A673 (cell line): ENCODE measurements around the gene LCAT. TPM values are rescaled to one million over a fixed set of nuclear protein-coding genes. Genes with fewer than 3 reads are reported as not detected.

Experiments
- BruUV-seq: library from RNA; stranded (reverse); fragments of 400-500 nt; replicated peaks from 2 replicates; lab custom pipeline; 2021; lab: Mats Ljungman, UMichigan
- CTCF ChIA-PET: fragments of 300-600 bp; sonication (Branson Sonifier 250); formaldehyde crosslinking; loops from one replicate; lab custom pipeline; 2022; ENCODE audit warnings: antibody characterized with exemption; lab: Charles Lee
- POLR2A ChIA-PET: fragments of 300-600 bp; sonication (Branson Sonifier 250); formaldehyde crosslinking; loops from one replicate; lab custom pipeline; 2022; ENCODE audit warnings: antibody characterized with exemption; ENCODE audit not compliant: low non-redundant PET; lab: Charles Lee
- DNase-seq: peaks from one replicate; pipeline ENCODE4 v3.0.0-alpha.2; 2015; ENCODE audit warnings: low spot score
- H3K27ac ChIP-seq: fragments of 200-600 bp; sonication (generic); 2 replicates; pipeline ENCODE4 v1.5.1; 2016; ENCODE audit warnings: mixed run types, low read depth, mild to moderate bottlenecking, mixed read lengths, antibody characterized with exemption, low read length; ENCODE audit not compliant: poor library complexity, severe bottlenecking
- H3K27me3 ChIP-seq: fragments of 200-600 bp; sonication (generic); replicated peaks from 2 replicates; pipeline ENCODE4 v1.6.1; 2017; ENCODE audit warnings: mixed run types, low read depth, mild to moderate bottlenecking, mixed read lengths, antibody characterized with exemption, low read length; ENCODE audit not compliant: insufficient read depth, poor library complexity
- H3K36me3 ChIP-seq: fragments of 200-600 bp; sonication (generic); 2 replicates; pipeline ENCODE4 v1.6.1; 2016; ENCODE audit warnings: mixed run types, mild to moderate bottlenecking, mixed read lengths, antibody characterized with exemption, low read length; ENCODE audit not compliant: insufficient read depth, poor library complexity, severe bottlenecking
- H3K4me1 ChIP-seq: fragments of 200-600 bp; sonication (generic); 2 replicates; pipeline ENCODE4 v1.6.1; 2017; ENCODE audit warnings: mixed run types, mild to moderate bottlenecking, mixed read lengths, antibody characterized with exemption, low read length; ENCODE audit not compliant: insufficient read depth, poor library complexity, severe bottlenecking
- H3K4me3 ChIP-seq: fragments of 200-600 bp; sonication (generic); 2 replicates; pipeline ENCODE4 v1.5.1; 2016; ENCODE audit warnings: low read depth, mixed run types, mild to moderate bottlenecking, mixed read lengths, low read length; ENCODE audit not compliant: poor library complexity, severe bottlenecking
- H3K9me3 ChIP-seq: fragments of 200-600 bp; sonication (generic); 2 replicates; pipeline ENCODE4 v1.6.1; 2016; ENCODE audit warnings: mixed run types, low read depth, mild to moderate bottlenecking, mixed read lengths, antibody characterized with exemption, low read length; ENCODE audit not compliant: poor library complexity, severe bottlenecking
- CTCF ChIP-seq: fragments of 300-800, 200-600 bp; sonication (generic); conservative IDR thresholded peaks from 2 replicates; pipeline ENCODE4 v1.5.1; 2017; ENCODE audit warnings: low read depth, mild to moderate bottlenecking, antibody characterized with exemption, low read length, moderate library complexity, mixed read lengths
- EZH2 ChIP-seq: fragments of 200-600 bp; sonication (generic); IDR thresholded peaks from 2 replicates; pipeline ENCODE4 v1.6.1; 2017; ENCODE audit warnings: borderline replicate concordance, low read depth, mild to moderate bottlenecking, mixed read lengths, antibody characterized with exemption, low read length; ENCODE audit not compliant: poor library complexity, severe bottlenecking
- intact Hi-C: fragments of 100-400 bp; cut with micrococcal nuclease; formaldehyde crosslinking; loops from one replicate; pipeline ENCODE4 v1.10.0; 2022; ENCODE audit not compliant: unreplicated experiment
- total RNA-seq: library from RNA; stranded (reverse); gene quantifications from 2 replicates; pipeline ENCODE4 v1.2.3, GENCODE V29; 2021

LCAT gene
- total RNA-seq, 1 experiment from 2014 or later = 17.6 TPM

GRCh38 chr16:67892375-67892774 is 51.5 kb downstream of the LCAT start:
- CTCF ChIA-PET = interaction anchor here (0.6 to 1.6 kb wide), 2 partner anchors 8 to 49 kb away, joined by 3 to 5 read pairs; partner anchors contain the start of gene NRN1L
- Histone ChIP-seq H3K27me3 (no peaks in the 10 kb centered on the region), H3K4me3 (peak overlapping the region; percentile 100), H3K36me3 (no peaks in the 10 kb centered on the region), H3K9me3 (no peaks in the 10 kb centered on the region), H3K4me1 (peaks cover 6% of the 10 kb centered on the region), H3K27ac (peak overlapping the region; percentile 98)
- no peak for DNase-seq
- POLR2A ChIA-PET = interaction anchor here (0.7 kb wide), 1 partner anchor 32 kb away, joined by 3 read pairs; no protein-coding TSS in a partner anchor
- intact Hi-C loops = no loop called here
- TSS peak; percentile 99 for BruUV-seq
- TF ChIP-seq EZH2 (no peak), CTCF (no peak)

Other genes starting within 250 kb of the LCAT start
- 22.6 and 25.1 TPM in 2 replicates for gene GFOD2, start 224.8 kb downstream of the LCAT start, total RNA-seq
- gene RANBP10, start 137.6 kb downstream of the LCAT start, total RNA-seq = 27.1 and 28.0 TPM in 2 replicates
- 1.0 and 1.6 TPM in 2 replicates for gene TSNAXIP1, start 137.2 kb downstream of the LCAT start, total RNA-seq
- gene THAP11, start 101.8 kb downstream of the LCAT start, total RNA-seq = 46.6 and 48.9 TPM in 2 replicates
- 197 and 217 TPM in 2 replicates for gene NUTF2, start 97.2 kb downstream of the LCAT start, total RNA-seq
- 52.9 and 62.3 TPM in 2 replicates for gene CENPT, start 96.4 kb downstream of the LCAT start, total RNA-seq
- 99.6 and 99.9 TPM in 2 replicates for gene EDC4, start 71.1 kb downstream of the LCAT start, total RNA-seq
- 0.58 and 0.59 TPM in 2 replicates for gene NRN1L, start 59.2 kb downstream of the LCAT start, total RNA-seq
- gene PSKH1, start 50.9 kb downstream of the LCAT start, total RNA-seq = 24.2 and 27.4 TPM in 2 replicates
- 2.9 and 3.2 TPM in 2 replicates for gene CTRL, start 12.3 kb downstream of the LCAT start, total RNA-seq
- gene PSMB10, start 7.3 kb downstream of the LCAT start, total RNA-seq = 21.6 and 24.8 TPM in 2 replicates
- gene SLC12A4, start 24.5 kb upstream of the LCAT start, total RNA-seq = 41.9 and 47.6 TPM in 2 replicates
- gene DPEP3, start 36.4 kb upstream of the LCAT start, total RNA-seq = not detected in 2 replicates
- gene DPEP2, start 55.4 kb upstream of the LCAT start, total RNA-seq = not detected in 2 replicates
- not detected in 2 replicates for gene DPEP2NB, start 71.8 kb upstream of the LCAT start, total RNA-seq
- 14.2 and 16.0 TPM in 2 replicates for gene DDX28, start 79.1 kb upstream of the LCAT start, total RNA-seq
- 19.7 and 23.5 TPM in 2 replicates for gene DUS2, start 79.2 kb upstream of the LCAT start, total RNA-seq
- gene NFATC3, start 141.2 kb upstream of the LCAT start, total RNA-seq = 53.7 and 56.0 TPM in 2 replicates